Islet of Langerhans (tissue), 1 donor: ENCODE data around the gene AP3S2.
"Not testable (repeated sequence)": the region's sequence is repeated elsewhere in the genome, so short reads cannot be mapped to it uniquely, and the experiment has no call there.

Experiments used
- FAIRE-seq: peaks from one replicate; lab custom pipeline; 2011; peaks lifted over from hg19 to GRCh38; lab: Jason Lieb, UNC

The AP3S2 gene

DNA sequence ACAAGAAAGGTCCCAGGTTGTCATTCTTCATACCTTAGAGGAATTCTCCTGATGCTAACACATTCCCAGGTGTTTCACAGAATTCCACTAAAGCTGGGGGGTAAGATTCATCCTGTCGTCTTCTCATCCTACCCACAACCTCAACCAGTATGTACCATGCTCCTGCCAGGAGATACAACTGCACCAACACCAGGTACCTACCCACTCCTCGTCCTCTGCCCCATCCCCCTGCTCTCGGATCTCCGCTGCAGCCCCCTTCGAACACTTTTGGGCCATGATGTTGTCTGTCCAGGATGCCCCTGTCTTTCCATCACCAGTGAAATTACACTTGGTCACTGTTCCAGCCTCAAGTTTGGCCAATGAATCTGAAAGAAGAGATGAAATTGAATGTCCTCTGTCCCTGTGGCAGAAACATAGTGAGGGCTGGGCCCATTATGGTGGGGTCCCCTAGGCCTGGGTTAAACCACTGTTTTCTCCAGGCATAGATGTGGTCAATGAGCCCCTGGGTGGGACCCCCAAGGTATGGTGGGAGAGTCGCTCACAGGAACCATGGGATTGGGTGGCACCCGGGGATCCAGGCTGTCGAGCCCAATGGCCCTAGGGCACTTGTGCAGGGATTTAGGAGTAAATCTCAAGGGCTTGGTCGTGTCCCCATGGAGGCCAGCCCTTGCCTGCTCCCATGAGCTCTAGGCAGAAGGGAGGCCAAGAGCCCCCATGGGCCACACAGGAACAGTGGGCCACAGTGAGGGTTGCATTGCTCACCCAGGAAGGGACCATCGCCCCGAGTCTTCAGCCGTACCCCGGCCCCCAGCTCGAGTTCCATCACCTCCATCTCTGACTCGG lies 9.4 kb upstream of the AP3S2 start:
- no peak for FAIRE-seq

- FAIRE-seq = no peak
These were observed 7.1 kb upstream of the AP3S2 start for GRCh38 chr15:89900849-89901248.

GRCh38 chr15:89899951-89900567 lies 6.3 kb upstream of the AP3S2 start:
- FAIRE-seq = no peak

DNA sequence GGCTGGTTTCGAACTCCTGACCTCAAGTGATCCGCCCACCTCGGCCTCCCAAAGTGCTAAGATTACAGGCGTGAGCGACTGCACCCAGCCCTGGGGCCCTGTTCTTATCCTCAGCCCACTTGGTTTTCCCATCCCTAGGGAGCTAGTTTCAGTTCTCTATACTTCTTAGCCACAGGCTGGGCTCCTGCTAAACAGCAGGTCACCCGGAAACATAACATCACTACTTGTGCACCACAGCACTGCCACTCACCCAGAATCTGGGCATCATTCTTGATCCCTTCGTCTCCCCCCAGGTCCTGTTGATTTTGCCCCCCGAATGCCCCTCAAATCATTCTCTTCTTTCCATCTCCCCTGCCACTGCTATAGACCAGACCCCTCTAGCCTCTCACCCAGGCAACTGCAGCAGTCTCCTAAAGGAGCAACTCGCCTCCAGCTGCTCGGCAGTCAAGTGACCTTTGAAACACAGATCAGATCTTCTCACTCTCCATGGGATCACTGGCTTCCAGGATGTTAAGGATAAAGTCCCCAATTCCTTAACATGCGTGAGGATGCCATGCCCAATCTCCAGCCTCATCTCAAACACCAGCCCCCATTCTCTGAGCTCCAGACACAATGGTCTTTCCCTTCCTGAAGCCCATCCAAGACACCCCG lies 5.6 kb upstream of the AP3S2 start:
- no peak for FAIRE-seq

GRCh38 chr15:89898614-89899294 lies 5.0 kb upstream of the AP3S2 start:
- FAIRE-seq = no peak

DNA sequence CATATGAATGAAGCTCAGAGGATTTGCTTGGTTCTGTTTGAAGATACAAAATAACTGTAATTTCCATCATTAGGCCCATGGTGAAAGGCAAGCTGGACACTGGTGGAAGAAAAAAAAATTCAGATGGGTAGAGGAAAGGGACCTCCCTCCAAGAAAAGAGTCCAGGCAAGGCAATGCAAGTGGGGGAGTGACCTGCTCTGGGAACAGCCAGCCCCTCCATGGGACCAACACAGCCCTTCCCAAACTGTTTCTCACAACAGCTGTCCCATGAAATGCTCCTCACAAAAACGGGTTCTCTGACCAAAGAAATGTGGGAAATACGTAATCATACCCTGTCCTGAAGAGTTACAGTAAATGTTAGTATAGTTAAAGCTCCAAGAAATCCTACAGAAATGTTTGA lies 4.4 kb upstream of the AP3S2 start:
- no peak for FAIRE-seq

DNA sequence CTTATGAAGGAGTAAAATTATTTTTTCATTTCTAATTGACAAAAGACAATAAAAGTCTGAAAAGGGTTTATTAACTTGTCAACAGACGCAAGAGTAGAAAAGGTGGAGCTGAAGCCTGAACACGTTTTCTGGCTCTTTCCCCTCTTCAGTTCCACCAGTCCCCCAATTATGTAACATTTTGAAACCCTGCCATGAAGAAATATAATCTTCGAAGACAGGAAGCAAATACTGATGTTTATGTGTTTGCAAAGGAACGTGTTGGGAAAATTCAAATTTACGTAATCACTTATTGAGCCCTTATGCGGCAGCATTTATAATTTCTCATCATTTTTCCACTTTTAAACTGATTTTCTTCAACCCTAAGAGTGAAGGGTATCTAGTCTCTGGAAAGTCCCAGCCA lies 767 bp downstream of the AP3S2 start:
- no peak for FAIRE-seq

DNA sequence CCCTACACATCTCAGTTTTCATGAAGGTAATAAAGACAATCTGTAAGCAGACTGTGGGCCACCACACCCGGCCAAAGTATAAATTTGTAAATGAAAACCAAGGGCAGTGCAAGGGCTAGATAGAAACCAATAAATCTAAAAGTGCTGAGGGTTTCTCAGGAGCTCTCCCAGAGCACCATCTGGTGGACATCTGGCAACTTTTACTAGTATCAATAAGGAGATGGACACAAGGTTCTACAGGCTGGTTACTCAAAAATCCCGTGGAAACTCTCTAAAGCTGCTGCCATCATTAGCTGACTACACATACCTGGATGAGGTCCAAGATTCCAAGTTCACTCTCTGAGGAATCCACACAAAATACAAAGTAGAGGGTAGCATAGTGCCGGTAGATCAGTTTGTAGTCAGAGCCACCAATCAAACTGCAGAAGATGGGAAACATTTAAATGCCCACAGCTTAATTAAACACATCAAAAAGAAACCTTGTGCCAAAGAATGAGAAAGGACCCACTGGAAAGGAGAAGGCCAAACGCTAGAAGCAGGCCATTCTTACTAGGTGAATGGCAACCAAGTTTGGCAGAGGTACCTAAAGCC lies 5.5 kb downstream of the AP3S2 start:
- FAIRE-seq = no peak

- no peak for FAIRE-seq
These were observed 8.2 kb downstream of the AP3S2 start for GRCh38 chr15:89885611-89886010.

GRCh38 chr15:89885179-89885578 lies 8.6 kb downstream of the AP3S2 start:
- not testable (repeated sequence) for FAIRE-seq

GRCh38 chr15:89883518-89883917 lies 10.3 kb downstream of the AP3S2 start:
- FAIRE-seq = no peak

DNA sequence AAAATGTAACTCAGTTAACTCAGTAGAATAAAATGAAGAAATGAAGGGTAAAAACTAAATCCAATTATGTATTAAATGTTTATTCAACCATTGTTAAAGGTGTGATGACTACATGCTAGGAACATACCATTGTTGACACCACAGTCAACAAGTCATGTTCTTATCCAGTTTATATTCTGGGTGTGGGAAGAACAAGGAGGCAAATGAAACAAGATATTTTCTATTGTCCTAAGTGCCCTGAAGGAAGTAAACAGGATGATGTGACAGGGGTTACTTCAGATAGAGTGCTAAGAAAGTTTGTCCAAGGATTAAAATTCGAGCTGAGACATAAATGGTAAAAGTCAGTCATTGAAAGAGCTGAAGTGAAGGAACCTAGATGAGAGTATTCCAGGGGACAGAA lies 13.1 kb downstream of the AP3S2 start:
- FAIRE-seq = no peak

DNA sequence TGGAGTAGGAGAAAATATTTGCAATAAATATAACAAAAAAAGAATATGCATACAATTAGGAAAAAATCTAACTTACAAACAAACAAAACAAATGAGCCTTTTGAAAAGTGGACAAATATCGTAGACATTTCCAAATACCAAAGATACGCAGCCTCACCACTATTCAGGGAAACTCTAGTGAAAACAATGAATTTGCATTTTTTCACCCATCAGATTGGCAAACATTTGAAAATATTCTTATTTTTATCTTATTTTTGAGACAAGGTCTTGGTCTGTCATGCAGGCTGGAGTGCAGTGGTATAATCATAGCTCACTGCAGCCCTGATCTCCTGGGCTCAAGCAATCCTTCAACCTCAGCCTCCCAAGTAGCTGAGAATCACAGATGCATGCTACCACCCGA lies 15.5 kb downstream of the AP3S2 start:
- no peak for FAIRE-seq

- FAIRE-seq = no peak
These were observed 16.7 kb downstream of the AP3S2 start for GRCh38 chr15:89877083-89877425.

GRCh38 chr15:89876396-89877082 lies 17.3 kb downstream of the AP3S2 start:
- FAIRE-seq = no peak

DNA sequence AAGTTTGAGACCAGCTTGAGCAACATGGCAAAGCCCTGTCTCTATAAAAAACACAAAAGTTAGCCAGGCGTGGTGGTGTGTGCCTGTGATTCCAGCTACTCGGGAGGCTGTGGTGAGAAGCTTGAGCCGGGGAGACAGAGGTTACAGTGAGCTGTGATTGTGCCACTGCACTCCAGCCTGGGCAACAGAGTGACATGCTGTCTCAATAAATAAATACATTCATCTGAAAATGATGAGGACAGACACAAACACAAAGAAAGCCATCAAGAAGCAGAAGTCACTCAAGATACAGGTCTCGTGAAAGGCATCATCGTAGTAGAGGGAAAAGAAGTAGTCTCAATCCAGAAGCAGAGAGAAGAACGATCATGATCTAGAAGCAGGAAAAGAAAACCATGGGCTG lies 18.1 kb downstream of the AP3S2 start:
- no peak for FAIRE-seq

- FAIRE-seq = no peak
These were observed 18.7 kb downstream of the AP3S2 start for GRCh38 chr15:89874926-89875564.

DNA sequence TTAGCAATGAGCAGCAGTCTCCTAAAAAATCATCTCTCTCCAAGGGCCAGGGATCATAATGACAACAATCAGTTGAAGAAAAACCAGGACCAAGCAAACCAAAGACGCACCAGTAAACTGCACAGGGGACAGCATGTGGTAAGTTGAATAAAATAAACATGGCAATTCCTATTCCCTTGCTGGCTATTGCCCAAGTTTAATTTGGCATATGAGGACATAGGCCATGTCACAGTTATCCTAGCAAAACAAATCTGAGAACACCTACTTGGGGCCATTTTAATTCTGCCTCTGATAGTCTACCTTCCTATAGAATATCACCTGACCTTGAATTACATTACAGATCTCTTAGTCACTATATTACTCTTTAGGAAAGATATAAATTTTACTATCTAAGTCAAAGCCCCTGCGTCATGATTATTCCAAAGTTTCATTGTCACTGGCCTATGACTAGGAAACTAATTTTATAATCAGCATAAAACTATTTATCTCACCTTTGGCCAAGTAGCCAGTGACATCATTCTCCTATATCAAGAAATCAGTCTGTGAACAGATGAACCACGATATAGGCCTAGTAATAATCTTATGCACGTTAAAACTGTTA lies 23.0 kb downstream of the AP3S2 start:
- no peak for FAIRE-seq

DNA sequence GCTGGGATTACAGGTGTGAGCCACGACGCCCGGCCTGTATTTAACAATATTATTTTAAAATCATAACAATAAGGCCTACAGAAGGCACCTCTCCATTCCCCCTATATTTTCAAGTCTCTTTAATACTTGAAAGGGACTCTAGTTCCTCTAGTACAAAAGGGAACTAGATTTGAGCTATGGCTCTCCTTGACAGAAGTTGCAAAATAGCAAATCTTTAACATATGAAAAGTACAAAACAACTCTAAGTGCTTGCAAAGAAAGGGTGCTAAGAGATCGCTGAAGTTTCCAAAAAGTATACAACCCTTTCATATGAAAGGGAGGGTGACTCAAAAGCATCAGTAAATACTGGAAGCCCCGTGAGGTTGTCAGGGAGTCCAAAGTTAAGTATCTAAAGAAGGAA lies 23.8 kb downstream of the AP3S2 start:
- FAIRE-seq = no peak

DNA sequence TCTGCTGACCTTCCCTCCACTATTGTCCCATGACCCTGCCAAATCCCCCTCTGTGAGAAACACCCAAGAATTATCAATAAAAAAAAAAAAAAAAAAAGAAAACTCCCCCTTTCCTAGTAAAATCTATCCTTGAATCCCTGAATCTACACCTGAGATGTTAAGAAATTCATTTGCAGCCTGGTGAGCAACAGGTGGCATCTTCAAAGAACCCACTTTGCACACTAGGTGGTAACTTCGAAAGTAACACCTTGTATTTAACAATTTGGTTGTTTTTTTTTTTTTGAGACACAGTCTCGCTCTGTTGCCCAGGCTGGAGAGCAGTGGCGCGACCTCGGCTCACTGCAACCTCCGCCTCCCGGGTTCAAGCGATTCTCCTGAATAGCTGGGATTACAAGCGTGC lies 24.3 kb downstream of the AP3S2 start:
- FAIRE-seq = not testable (repeated sequence)
